ENCODE data around the gene PNPLA3.

Gene PNPLA3

GRCh38 chr22:43994416-43994815 lies 70.8 kb downstream of the PNPLA3 start:
- no peak for DNase-seq

GRCh38 chr22:43995057-43995685 lies 71.6 kb downstream of the PNPLA3 start:
- DNase-seq = no peak

GRCh38 chr22:43995798-43996169 lies 72.2 kb downstream of the PNPLA3 start:
- no peak for DNase-seq

- DNase-seq = peak; percentile 27 to 64 (median 30)
Measured at GRCh38 chr22:43996170-43996980, 72.8 kb downstream of the PNPLA3 start.

- DNase-seq = no peak
Measured at GRCh38 chr22:43996981-43997265, 73.3 kb downstream of the PNPLA3 start.

All from stimulated activated naive CD4-positive, alpha-beta T cell (primary cell).